ENCODE data around the gene RAD54L.
A peak's percentile ranks its signal among the peaks of the same experiment; 100 is the strongest.

The RAD54L gene

GRCh38 chr1:46295306-46295705 is 47.7 kb downstream of the RAD54L start:
- Histone ChIP-seq H3K4me1 (ENCODE audit: control insufficient read depth, low read depth, low read length) (peaks cover 10% of the 10 kb centered on the region), H3K9ac (ENCODE audit: low read length) (no peak overlapping the region), H3K9me3 (ENCODE audit: control insufficient read depth, low read depth, low read length) (no peaks in the 10 kb centered on the region), H3K4me3 (ENCODE audit: low read length) (no peak overlapping the region), H3K36me3 (ENCODE audit: control insufficient read depth, low read depth, low read length) (peaks cover 29% of the 10 kb centered on the region), H3K27ac (ENCODE audit: low read length) (no peak overlapping the region), H3K27me3 (ENCODE audit: control insufficient read depth, insufficient read depth, low read length) (no peaks in the 10 kb centered on the region)

GRCh38 chr1:46298387-46298786 is 50.8 kb downstream of the RAD54L start:
- peaks cover 18% of the 10 kb centered on the region for H3K4me1 ChIP-seq (ENCODE audit: control insufficient read depth, low read depth, low read length)
- no peaks in the 10 kb centered on the region for H3K9me3 ChIP-seq (ENCODE audit: control insufficient read depth, low read depth, low read length)
- no peaks in the 10 kb centered on the region for H3K27me3 ChIP-seq (ENCODE audit: control insufficient read depth, insufficient read depth, low read length)
- no peak overlapping the region for H3K4me3 ChIP-seq (ENCODE audit: low read length)
- H3K27ac ChIP-seq (ENCODE audit: low read length) = peak overlapping the region; percentile 8
- H3K9ac ChIP-seq (ENCODE audit: low read length) = no peak overlapping the region
- peaks cover 29% of the 10 kb centered on the region for H3K36me3 ChIP-seq (ENCODE audit: control insufficient read depth, low read depth, low read length)

GRCh38 chr1:46300673-46301405 is 53.3 kb downstream of the RAD54L start:
- peak overlapping the region; percentile 81 for H3K9ac ChIP-seq (ENCODE audit: low read length)
- peak overlapping the region; percentile 79 for H3K4me3 ChIP-seq (ENCODE audit: low read length)
- H3K27ac ChIP-seq (ENCODE audit: low read length) = no peak overlapping the region
- no peaks in the 10 kb centered on the region for H3K27me3 ChIP-seq (ENCODE audit: control insufficient read depth, insufficient read depth, low read length)
- peaks cover 18% of the 10 kb centered on the region for H3K4me1 ChIP-seq (ENCODE audit: control insufficient read depth, low read depth, low read length)
- no peaks in the 10 kb centered on the region for H3K9me3 ChIP-seq (ENCODE audit: control insufficient read depth, low read depth, low read length)
- H3K36me3 ChIP-seq (ENCODE audit: control insufficient read depth, low read depth, low read length) = peaks cover 20% of the 10 kb centered on the region

- H3K27me3 ChIP-seq (ENCODE audit: control insufficient read depth, insufficient read depth, low read length) = no peaks in the 10 kb centered on the region
- no peaks in the 10 kb centered on the region for H3K9me3 ChIP-seq (ENCODE audit: control insufficient read depth, low read depth, low read length)
- H3K4me3 ChIP-seq (ENCODE audit: low read length) = peak overlapping the region; percentile 79
- H3K27ac ChIP-seq (ENCODE audit: low read length) = no peak overlapping the region
- peaks cover 18% of the 10 kb centered on the region for H3K4me1 ChIP-seq (ENCODE audit: control insufficient read depth, low read depth, low read length)
- H3K9ac ChIP-seq (ENCODE audit: low read length) = peak overlapping the region; percentile 81
- peaks cover 17% of the 10 kb centered on the region for H3K36me3 ChIP-seq (ENCODE audit: control insufficient read depth, low read depth, low read length)
These were observed 53.8 kb downstream of the RAD54L start for GRCh38 chr1:46301406-46301807.

- Histone ChIP-seq H3K9me3 (ENCODE audit: control insufficient read depth, low read depth, low read length) (no peaks in the 10 kb centered on the region), H3K9ac (ENCODE audit: low read length) (peak overlapping the region; percentile 81), H3K4me3 (ENCODE audit: low read length) (peak overlapping the region; percentile 79), H3K36me3 (ENCODE audit: control insufficient read depth, low read depth, low read length) (peaks cover 11% of the 10 kb centered on the region), H3K27me3 (ENCODE audit: control insufficient read depth, insufficient read depth, low read length) (no peaks in the 10 kb centered on the region), H3K27ac (ENCODE audit: low read length) (no peak overlapping the region), H3K4me1 (ENCODE audit: control insufficient read depth, low read depth, low read length) (peaks cover 18% of the 10 kb centered on the region)
These were observed 54.5 kb downstream of the RAD54L start for GRCh38 chr1:46301808-46302640.

GRCh38 chr1:46302641-46303037 is 55.1 kb downstream of the RAD54L start:
- Histone ChIP-seq H3K27ac (ENCODE audit: low read length) (no peak overlapping the region), H3K4me1 (ENCODE audit: control insufficient read depth, low read depth, low read length) (peaks cover 23% of the 10 kb centered on the region), H3K27me3 (ENCODE audit: control insufficient read depth, insufficient read depth, low read length) (no peaks in the 10 kb centered on the region), H3K36me3 (ENCODE audit: control insufficient read depth, low read depth, low read length) (peaks cover 10% of the 10 kb centered on the region), H3K4me3 (ENCODE audit: low read length) (peak overlapping the region; percentile 79), H3K9me3 (ENCODE audit: control insufficient read depth, low read depth, low read length) (no peaks in the 10 kb centered on the region), H3K9ac (ENCODE audit: low read length) (peak overlapping the region; percentile 81)

- H3K9ac ChIP-seq (ENCODE audit: low read length) = peak within 1 kb of the TSS; percentile 81
- peaks cover 27% of the 10 kb centered on the region for H3K4me1 ChIP-seq (ENCODE audit: control insufficient read depth, low read depth, low read length)
- H3K36me3 ChIP-seq (ENCODE audit: control insufficient read depth, low read depth, low read length) = peaks cover 7% of the 10 kb centered on the region
- H3K9me3 ChIP-seq (ENCODE audit: control insufficient read depth, low read depth, low read length) = no peaks in the 10 kb centered on the region
- H3K27ac ChIP-seq (ENCODE audit: low read length) = peak within 1 kb of the TSS; percentile 99
- no peaks in the 10 kb centered on the region for H3K27me3 ChIP-seq (ENCODE audit: control insufficient read depth, insufficient read depth, low read length)
- peak within 1 kb of the TSS; percentile 79 for H3K4me3 ChIP-seq (ENCODE audit: low read length)
These were observed 55.7 kb downstream of the RAD54L start, which contains the start of the genes LRRC41 and UQCRH for GRCh38 chr1:46303038-46303871. TSS of gene LRRC41 (minus strand) at chr1:46303616. CDS start at chr1:46303322, 294 bp downstream. TSS of gene UQCRH (plus strand) at chr1:46303698. CDS start at chr1:46303767, 69 bp downstream.

GRCh38 chr1:46303872-46304326 is 56.3 kb downstream of the RAD54L start:
- peaks cover 13% of the 10 kb centered on the region for H3K36me3 ChIP-seq (ENCODE audit: control insufficient read depth, low read depth, low read length)
- peaks cover 20% of the 10 kb centered on the region for H3K4me1 ChIP-seq (ENCODE audit: control insufficient read depth, low read depth, low read length)
- H3K9ac ChIP-seq (ENCODE audit: low read length) = peak overlapping the region; percentile 81
- peak overlapping the region; percentile 99 for H3K27ac ChIP-seq (ENCODE audit: low read length)
- peak overlapping the region; percentile 79 for H3K4me3 ChIP-seq (ENCODE audit: low read length)
- no peaks in the 10 kb centered on the region for H3K9me3 ChIP-seq (ENCODE audit: control insufficient read depth, low read depth, low read length)
- H3K27me3 ChIP-seq (ENCODE audit: control insufficient read depth, insufficient read depth, low read length) = no peaks in the 10 kb centered on the region

GRCh38 chr1:46306159-46306530 is 58.6 kb downstream of the RAD54L start:
- no peak overlapping the region for H3K9ac ChIP-seq (ENCODE audit: low read length)
- no peak overlapping the region for H3K4me3 ChIP-seq (ENCODE audit: low read length)
- peaks cover 30% of the 10 kb centered on the region for H3K36me3 ChIP-seq (ENCODE audit: control insufficient read depth, low read depth, low read length)
- peaks cover 10% of the 10 kb centered on the region for H3K4me1 ChIP-seq (ENCODE audit: control insufficient read depth, low read depth, low read length)
- H3K27me3 ChIP-seq (ENCODE audit: control insufficient read depth, insufficient read depth, low read length) = no peaks in the 10 kb centered on the region
- no peaks in the 10 kb centered on the region for H3K9me3 ChIP-seq (ENCODE audit: control insufficient read depth, low read depth, low read length)
- no peak overlapping the region for H3K27ac ChIP-seq (ENCODE audit: low read length)

GRCh38 chr1:46309401-46310159 is 62.0 kb downstream of the RAD54L start:
- peaks cover 56% of the 10 kb centered on the region for H3K36me3 ChIP-seq (ENCODE audit: control insufficient read depth, low read depth, low read length)
- H3K4me1 ChIP-seq (ENCODE audit: control insufficient read depth, low read depth, low read length) = peaks cover 10% of the 10 kb centered on the region
- H3K4me3 ChIP-seq (ENCODE audit: low read length) = no peak overlapping the region
- H3K27me3 ChIP-seq (ENCODE audit: control insufficient read depth, insufficient read depth, low read length) = no peaks in the 10 kb centered on the region
- no peak overlapping the region for H3K27ac ChIP-seq (ENCODE audit: low read length)
- no peak overlapping the region for H3K9ac ChIP-seq (ENCODE audit: low read length)
- H3K9me3 ChIP-seq (ENCODE audit: control insufficient read depth, low read depth, low read length) = no peaks in the 10 kb centered on the region
